Trophoblast cell (in vitro differentiated cells and primary cell): ENCODE results near the gene PIK3IP1.

Experiments used
- DNase-seq, 2 donors: peaks; one replicate each; pipeline ENCODE4 v3.0.0-alpha.2; 2016
- H2AFZ ChIP-seq: 2 replicates; pipeline ENCODE4 v1.6.1; 2013; ENCODE audit warnings: low read length, moderate library complexity, mild to moderate bottlenecking; ENCODE audit not compliant: insufficient read depth, poor library complexity
- H2AK5ac ChIP-seq: 2 replicates; pipeline ENCODE4 v1.6.1; 2013; ENCODE audit warnings: mild to moderate bottlenecking, low read length
- H2BK120ac ChIP-seq: 2 replicates; pipeline ENCODE4 v1.6.1; 2013; ENCODE audit warnings: low read length, mild to moderate bottlenecking, moderate library complexity; ENCODE audit not compliant: insufficient read depth, poor library complexity
- H2BK12ac ChIP-seq: 2 replicates; pipeline ENCODE4 v1.6.1; 2013; ENCODE audit warnings: mild to moderate bottlenecking, low read length, moderate library complexity
- H2BK5ac ChIP-seq: 2 replicates; pipeline ENCODE4 v1.6.1; 2013; ENCODE audit warnings: low read length, low read depth, moderate library complexity, mild to moderate bottlenecking; ENCODE audit not compliant: poor library complexity
- H3K14ac ChIP-seq: 2 replicates; pipeline ENCODE4 v1.6.1; 2013; ENCODE audit warnings: mild to moderate bottlenecking, low read length
- H3K18ac ChIP-seq: 2 replicates; pipeline ENCODE4 v1.6.1; 2013; ENCODE audit warnings: mild to moderate bottlenecking, low read length
- H3K23ac ChIP-seq: 2 replicates; pipeline ENCODE4 v1.6.1; 2013; ENCODE audit warnings: low read length
- H3K27ac ChIP-seq: 2 replicates; pipeline ENCODE4 v1.5.1; 2013; ENCODE audit warnings: low read depth, mild to moderate bottlenecking, inconsistent platforms, low read length, moderate library complexity
- H3K27me3 ChIP-seq: 2 replicates; pipeline ENCODE4 v1.6.1; 2013; ENCODE audit warnings: inconsistent platforms, mild to moderate bottlenecking, low read length, moderate library complexity; ENCODE audit not compliant: insufficient read depth
- H3K36me3 ChIP-seq, 2 experiments: 1 replicate in 1 of 2; 2 replicates in 1 of 2; pipeline ENCODE4 v1.6.1; 2013; ENCODE audit warnings: low read length in 2 of 2, mild to moderate bottlenecking in 2 of 2, moderate library complexity in 1 of 2; ENCODE audit not compliant: insufficient read depth in 2 of 2, control insufficient read depth in 1 of 2
- H3K4ac ChIP-seq: 2 replicates; pipeline ENCODE4 v1.6.1; 2013; ENCODE audit warnings: low read depth, mild to moderate bottlenecking, low read length, moderate library complexity
- H3K4me1 ChIP-seq, 2 experiments: 1 replicate in 1 of 2; 2 replicates in 1 of 2; pipeline ENCODE4 v1.6.1; 2013; ENCODE audit warnings: low read length in 2 of 2, mild to moderate bottlenecking in 2 of 2, moderate library complexity in 1 of 2; ENCODE audit not compliant: insufficient read depth in 2 of 2, control insufficient read depth in 1 of 2
- H3K4me2 ChIP-seq: 2 replicates; pipeline ENCODE4 v1.6.1; 2013; ENCODE audit warnings: inconsistent platforms, mild to moderate bottlenecking, low read length, moderate library complexity
- H3K4me3 ChIP-seq: 2 replicates; pipeline ENCODE4 v1.5.1; 2013; ENCODE audit warnings: mild to moderate bottlenecking, low read depth, low read length, inconsistent platforms
- H3K79me1 ChIP-seq: one replicate; pipeline ENCODE4 v1.6.1; 2013; ENCODE audit warnings: low read length
- H3K79me2 ChIP-seq: 2 replicates; pipeline ENCODE4 v1.6.1; 2013; ENCODE audit warnings: low read length, mild to moderate bottlenecking; ENCODE audit not compliant: control insufficient read depth, insufficient read depth, poor library complexity
- H3K9ac ChIP-seq: 2 replicates; pipeline ENCODE4 v1.6.1; 2013; ENCODE audit warnings: mild to moderate bottlenecking, low read length
- H3K9me3 ChIP-seq: 2 replicates; pipeline ENCODE4 v1.6.1; 2013; ENCODE audit warnings: low read depth, mild to moderate bottlenecking, control low read depth, inconsistent platforms, low read length; ENCODE audit not compliant: insufficient read depth
- H4K12ac ChIP-seq: 2 replicates; pipeline ENCODE4 v1.6.1; 2013; ENCODE audit warnings: low read depth, mild to moderate bottlenecking, low read length, moderate library complexity
- H4K8ac ChIP-seq: 2 replicates; pipeline ENCODE4 v1.6.1; 2013; ENCODE audit warnings: low read depth, mild to moderate bottlenecking, low read length, moderate library complexity
- H4K91ac ChIP-seq: one replicate; pipeline ENCODE4 v1.6.1; 2013; ENCODE audit warnings: low read depth, mild to moderate bottlenecking, low read length, moderate library complexity
- WGBS: extraction: QIAGEN DNeasy Blood & Tissue Kit; methylation state at CpG from one replicate; pipeline ENCODE4 v1.1.7; 2013; ENCODE audit warnings: missing lambda C conversion rate; ENCODE audit not compliant: insufficient read length, insufficient coverage; ENCODE audit errors: extremely low coverage; 5-methylcytosine and 5-hydroxymethylcytosine counted together

The PIK3IP1 gene

GRCh38 chr22:31289344-31289743 lies 2.9 kb downstream of the PIK3IP1 start:
- H2BK12ac ChIP-seq, result peak overlapping the region; percentile 9
- H2BK5ac ChIP-seq, result no peak overlapping the region
- no peak overlapping the region for H3K4me3 ChIP-seq
- no peak overlapping the region for H3K23ac ChIP-seq
- H2BK120ac ChIP-seq, result no peak overlapping the region
- H3K79me2 ChIP-seq, result no peaks in the 10 kb centered on the region
- WGBS, result no CpG with 5 or more reads among the region's 13 CpGs
- H3K79me1 ChIP-seq, result peaks cover 17% of the 10 kb centered on the region
- no peaks in the 10 kb centered on the region for H3K27me3 ChIP-seq
- peak overlapping the region; percentile 30 for H4K91ac ChIP-seq
- no peak overlapping the region for H3K14ac ChIP-seq
- H3K9me3 ChIP-seq, result no peaks in the 10 kb centered on the region
- H3K27ac ChIP-seq, result no peak overlapping the region
- H3K4me2 ChIP-seq, result no peak overlapping the region
- H3K18ac ChIP-seq, result no peak overlapping the region
- H4K12ac ChIP-seq, result no peak overlapping the region
- no peak overlapping the region for H3K4ac ChIP-seq
- H3K9ac ChIP-seq, result no peak overlapping the region
- peak; percentile 45 to 58 for DNase-seq
- peaks cover 21 to 29% of the 10 kb centered on the region in 2 experiments for H3K4me1 ChIP-seq
- peak overlapping the region; percentile 31 for H2AK5ac ChIP-seq
- no peaks in the 10 kb centered on the region for H3K36me3 ChIP-seq
- H4K8ac ChIP-seq, result no peak overlapping the region
- H2AFZ ChIP-seq, result no peak overlapping the region

DNA sequence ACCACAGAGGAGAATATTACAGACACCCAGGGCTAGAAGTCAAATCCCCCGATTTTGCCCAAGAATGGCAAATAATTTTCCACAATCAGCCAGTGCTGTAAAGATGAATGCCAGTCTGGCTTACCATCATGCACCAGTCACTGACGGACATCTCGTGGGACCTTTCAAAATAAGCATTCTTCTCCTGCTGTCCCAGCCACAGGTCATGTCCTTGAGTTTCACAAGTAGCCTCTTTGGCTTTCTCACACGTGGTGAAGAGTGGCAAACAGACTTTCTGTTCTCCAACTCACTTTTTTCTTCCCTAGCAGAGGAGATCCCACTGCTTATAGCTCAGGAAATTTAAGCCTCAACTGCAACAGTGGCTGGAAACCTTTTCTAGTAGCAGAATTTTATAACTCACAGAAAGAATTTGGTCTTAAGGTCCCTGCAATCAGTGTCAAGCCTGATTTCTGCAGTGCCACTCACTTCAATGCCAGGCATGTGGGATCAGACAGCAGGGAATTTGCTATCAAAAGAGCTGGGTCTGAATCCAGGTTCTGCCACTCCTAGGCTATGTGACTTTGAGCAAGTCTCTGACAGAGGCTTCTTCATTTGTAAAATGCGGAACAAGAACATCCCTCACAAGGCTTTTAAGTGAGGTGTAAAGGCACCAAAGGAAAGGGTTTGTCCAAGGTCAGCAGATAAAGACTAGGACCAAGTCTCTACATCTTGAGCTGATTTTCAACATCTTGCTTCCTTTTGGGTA lies 3.6 kb downstream of the PIK3IP1 start:
- Histone ChIP-seq H4K8ac (no peak overlapping the region), H2AK5ac (no peak overlapping the region), H4K91ac (no peak overlapping the region), H2BK5ac (no peak overlapping the region), H3K79me1 (peaks cover 17% of the 10 kb centered on the region), H3K4me1 (peaks cover 22 to 29% of the 10 kb centered on the region in 2 experiments), H3K27me3 (no peaks in the 10 kb centered on the region), H3K14ac (no peak overlapping the region), H3K36me3 (no peaks in the 10 kb centered on the region), H4K12ac (no peak overlapping the region), H3K9ac (no peak overlapping the region), H3K9me3 (no peaks in the 10 kb centered on the region), H3K4me2 (no peak overlapping the region), H3K27ac (no peak overlapping the region), H3K18ac (no peak overlapping the region), H3K4ac (no peak overlapping the region), H3K23ac (no peak overlapping the region), H3K4me3 (no peak overlapping the region), H2BK120ac (no peak overlapping the region), H3K79me2 (no peaks in the 10 kb centered on the region), H2BK12ac (peak overlapping the region; percentile 4), H2AFZ (no peak overlapping the region)
- no CpG with 5 or more reads among the region's 5 CpGs for WGBS
- DNase-seq, result no peak

GRCh38 chr22:31287818-31288495 lies 4.3 kb downstream of the PIK3IP1 start:
- Histone ChIP-seq H3K18ac (no peak overlapping the region), H3K27me3 (no peaks in the 10 kb centered on the region), H4K91ac (no peak overlapping the region), H3K9ac (no peak overlapping the region), H2BK12ac (no peak overlapping the region), H2BK120ac (no peak overlapping the region), H4K12ac (no peak overlapping the region), H3K79me2 (no peaks in the 10 kb centered on the region), H3K23ac (no peak overlapping the region), H3K9me3 (no peaks in the 10 kb centered on the region), H3K4me3 (no peak overlapping the region), H3K27ac (no peak overlapping the region), H4K8ac (no peak overlapping the region), H3K79me1 (peaks cover 17% of the 10 kb centered on the region), H3K4me1 (peaks cover 22 to 29% of the 10 kb centered on the region in 2 experiments), H2AK5ac (no peak overlapping the region), H3K36me3 (no peaks in the 10 kb centered on the region), H2BK5ac (no peak overlapping the region), H3K4me2 (no peak overlapping the region), H3K14ac (no peak overlapping the region), H3K4ac (no peak overlapping the region), H2AFZ (no peak overlapping the region)
- WGBS, result no CpG with 5 or more reads among the region's 6 CpGs
- no peak for DNase-seq

- Histone ChIP-seq H3K23ac (no peak overlapping the region), H4K12ac (no peak overlapping the region), H4K91ac (no peak overlapping the region), H2AK5ac (no peak overlapping the region), H3K9me3 (no peaks in the 10 kb centered on the region), H3K9ac (no peak overlapping the region), H4K8ac (no peak overlapping the region), H3K4ac (no peak overlapping the region), H2BK120ac (no peak overlapping the region), H3K4me1 (peaks cover 16 to 23% of the 10 kb centered on the region in 2 experiments), H3K79me1 (peaks cover 12% of the 10 kb centered on the region), H3K14ac (no peak overlapping the region), H3K36me3 (peaks cover 2 to 7% of the 10 kb centered on the region in 2 experiments), H3K27me3 (no peaks in the 10 kb centered on the region), H3K4me2 (no peak overlapping the region), H3K18ac (no peak overlapping the region), H3K27ac (peak overlapping the region; percentile 44), H3K4me3 (no peak overlapping the region), H2AFZ (no peak overlapping the region), H3K79me2 (no peaks in the 10 kb centered on the region), H2BK5ac (no peak overlapping the region), H2BK12ac (no peak overlapping the region)
- no peak for DNase-seq
- WGBS, result no CpG with 5 or more reads among the region's 8 CpGs
Measured at GRCh38 chr22:31286360-31287255, 5.7 kb downstream of the PIK3IP1 start.
